Measurements from ENCODE around the gene ZNF541.
"Not testable (repeated sequence)": the region's sequence is repeated elsewhere in the genome, so short reads cannot be mapped to it uniquely, and the experiment has no call there.

Gene ZNF541

GRCh38 chr19:47599671-47600245 is 26.8 kb upstream of the ZNF541 start:
- not testable (repeated sequence) for DNase-seq (ENCODE audit: low spot score)

- peak; percentile 93 for DNase-seq (ENCODE audit: low spot score)
Measured at GRCh38 chr19:47598407-47599349, 25.7 kb upstream of the ZNF541 start.

- no peak for DNase-seq (ENCODE audit: low spot score)
Measured at GRCh38 chr19:47595944-47596343, 23.0 kb upstream of the ZNF541 start.

- no peak for DNase-seq (ENCODE audit: low spot score)
Measured at GRCh38 chr19:47593860-47594259, 20.9 kb upstream of the ZNF541 start.

GRCh38 chr19:47589824-47590223 is 16.9 kb upstream of the ZNF541 start:
- no peak for DNase-seq (ENCODE audit: low spot score)

- DNase-seq (ENCODE audit: low spot score), result no peak
Measured at GRCh38 chr19:47587295-47587694, 14.3 kb upstream of the ZNF541 start.

- DNase-seq (ENCODE audit: low spot score), result not testable (repeated sequence)
Measured at GRCh38 chr19:47583161-47583560, 10.2 kb upstream of the ZNF541 start.

GRCh38 chr19:47582320-47582909 is 9.5 kb upstream of the ZNF541 start:
- peak; percentile 51 for DNase-seq (ENCODE audit: low spot score)

GRCh38 chr19:47581605-47582319 is 8.8 kb upstream of the ZNF541 start:
- DNase-seq (ENCODE audit: low spot score), result no peak

- no peak for DNase-seq (ENCODE audit: low spot score)
Measured at GRCh38 chr19:47580397-47580796, 7.4 kb upstream of the ZNF541 start.

- no peak for DNase-seq (ENCODE audit: low spot score)
Measured at GRCh38 chr19:47572635-47573034, 313 bp downstream of the ZNF541 start.

- no peak for DNase-seq (ENCODE audit: low spot score)
Measured at GRCh38 chr19:47569331-47569730, 3.6 kb downstream of the ZNF541 start.

- no peak for DNase-seq (ENCODE audit: low spot score)
Measured at GRCh38 chr19:47564081-47564480, 8.9 kb downstream of the ZNF541 start.

GRCh38 chr19:47561440-47562057 is 11.4 kb downstream of the ZNF541 start:
- DNase-seq (ENCODE audit: low spot score), result no peak

GRCh38 chr19:47560999-47561398 is 11.9 kb downstream of the ZNF541 start:
- DNase-seq (ENCODE audit: low spot score), result no peak

- DNase-seq (ENCODE audit: low spot score), result no peak
Measured at GRCh38 chr19:47550129-47550528, 22.8 kb downstream of the ZNF541 start.

GRCh38 chr19:47549261-47549862 is 23.6 kb downstream of the ZNF541 start:
- DNase-seq (ENCODE audit: low spot score), result no peak

- no peak for DNase-seq (ENCODE audit: low spot score)
Measured at GRCh38 chr19:47547199-47547598, 25.7 kb downstream of the ZNF541 start.

- peak; percentile 47 for DNase-seq (ENCODE audit: low spot score)
Measured at GRCh38 chr19:47545061-47545948, 27.6 kb downstream of the ZNF541 start.

- no peak for DNase-seq (ENCODE audit: low spot score)
Measured at GRCh38 chr19:47544476-47544875, 28.5 kb downstream of the ZNF541 start.

Measured in GM03348 (cell line).